ENCODE data around the gene PDCD4. TPM values are rescaled to one million over a fixed set of nuclear protein-coding genes. Genes with fewer than 3 reads are reported as not detected.

Gene PDCD4
- total RNA-seq, 2 experiments from 2014 or later, result 59.0 to 116 TPM

- Histone ChIP-seq H3K79me2 (ENCODE audit: insufficient read depth, low read depth, low read length) (peaks cover 53% of the 10 kb centered on the region), H3K9me2 (ENCODE audit: insufficient read depth, low read length) (no peaks in the 10 kb centered on the region), H3K9me3 (ENCODE audit: low read length) (peaks cover 13% of the 10 kb centered on the region; the same call in 1 of the 2 replicates), H3K4me1 (ENCODE audit: insufficient read depth, low read length, poor library complexity, severe bottlenecking) (peaks cover 51% of the 10 kb centered on the region), H3K4me3 (ENCODE audit: low read depth, low read length, poor library complexity, severe bottlenecking) (peak overlapping the region; percentile 74), H2AFZ (ENCODE audit: low read length) (peak overlapping the region; percentile 24; the same call in 1 of the 2 replicates), H4K20me1 (ENCODE audit: insufficient read depth, low read length) (no peaks in the 10 kb centered on the region), H3K4me2 (ENCODE audit: low read length) (peak overlapping the region; percentile 92), H3K27ac (ENCODE audit: low read depth, low read length, poor library complexity, severe bottlenecking) (peak overlapping the region; percentile 92), H3K36me3 (ENCODE audit: insufficient read depth, low read length) (peaks cover 28% of the 10 kb centered on the region)
- no peak for DNase-seq (ENCODE audit: low spot score)
- intact Hi-C loops (cut with micrococcal nuclease; ENCODE audit: unreplicated experiment), result loop anchor here (1.0 to 5.0 kb wide), 4 partner anchors 31 to 221 kb away; no protein-coding TSS in a partner anchor
- POLR2A ChIA-PET, result interaction anchor here (0.5 to 2.3 kb wide), 11 partner anchors 10 to 185 kb away, joined by 3 to 6 read pairs (median 3); no protein-coding TSS in a partner anchor
- CTCF ChIA-PET (ENCODE audit: unreplicated experiment), result no interaction called here
- TSS peak; percentile 65 for BruUV-seq (replicated peaks)
- TF ChIP-seq EZH2phosphoT487 (IDR thresholded peaks at IDR 0.05; ENCODE audit: borderline replicate concordance, low read depth, low read length) (no peak), CTCF (conservative IDR thresholded peaks at IDR 0.05; ENCODE audit: low read length) (no peak)
Measured at GRCh38 chr10:110872984-110873923, 1.5 kb downstream of the PDCD4 start.

GRCh38 chr10:110873951-110874350, 2.2 kb downstream of the PDCD4 start:
- Histone ChIP-seq H3K9me2 (ENCODE audit: insufficient read depth, low read length) (no peaks in the 10 kb centered on the region), H3K4me1 (ENCODE audit: insufficient read depth, low read length, poor library complexity, severe bottlenecking) (peaks cover 44% of the 10 kb centered on the region), H2AFZ (ENCODE audit: low read length) (peak overlapping the region; percentile 22; the same call in 1 of the 2 replicates), H3K4me2 (ENCODE audit: low read length) (peak overlapping the region; percentile 92), H3K4me3 (ENCODE audit: low read depth, low read length, poor library complexity, severe bottlenecking) (peak overlapping the region; percentile 74), H3K27ac (ENCODE audit: low read depth, low read length, poor library complexity, severe bottlenecking) (peak overlapping the region; percentile 92), H4K20me1 (ENCODE audit: insufficient read depth, low read length) (no peaks in the 10 kb centered on the region), H3K36me3 (ENCODE audit: insufficient read depth, low read length) (peaks cover 35% of the 10 kb centered on the region), H3K9me3 (ENCODE audit: low read length) (peaks cover 13% of the 10 kb centered on the region; the same call in 1 of the 2 replicates), H3K79me2 (ENCODE audit: insufficient read depth, low read depth, low read length) (peaks cover 53% of the 10 kb centered on the region)
- ChIA-PET CTCF (ENCODE audit: unreplicated experiment) (no interaction called here), POLR2A (interaction anchor here (1.0 to 2.3 kb wide), 3 partner anchors 9 to 71 kb away, joined by 3 to 6 read pairs (median 5); no protein-coding TSS in a partner anchor)
- no peak for TF ChIP-seq EZH2phosphoT487 (IDR thresholded peaks at IDR 0.05; ENCODE audit: borderline replicate concordance, low read depth, low read length)
- TF ChIP-seq CTCF (conservative IDR thresholded peaks at IDR 0.05; ENCODE audit: low read length), result no peak
- intact Hi-C loops (cut with micrococcal nuclease; ENCODE audit: unreplicated experiment), result loop anchor here (5.0 kb wide), 1 partner anchor 222 kb away; no protein-coding TSS in a partner anchor
- no peak for DNase-seq (ENCODE audit: low spot score)
- BruUV-seq (replicated peaks), result no TSS peak
